ENCODE data around the gene ABHD12B. TPM values are rescaled to one million over a fixed set of nuclear protein-coding genes. Genes with fewer than 3 reads are reported as not detected.

The ABHD12B gene
- total and polyA plus RNA-seq, 2 donors from 2014 or later = 0.88 TPM; not detected in 1

DNA sequence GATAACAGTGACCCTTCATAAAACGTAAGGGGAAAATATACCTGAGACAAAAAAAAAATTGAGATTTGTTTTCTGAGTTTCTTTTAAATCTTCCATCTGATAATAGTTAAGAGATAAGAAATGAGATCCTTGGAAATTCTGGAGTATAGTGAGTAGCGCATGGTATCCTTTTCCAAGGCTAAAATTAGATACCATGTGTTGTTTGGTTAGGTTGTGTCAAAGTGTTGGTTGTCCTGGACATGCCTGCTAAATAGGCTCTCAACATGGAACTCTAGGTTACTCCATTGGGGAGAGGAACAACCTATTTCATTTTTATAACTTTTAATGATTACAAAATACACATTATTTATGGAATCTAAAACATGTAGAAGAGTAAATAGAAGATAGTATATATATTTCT lies 57.7 kb downstream of the ABHD12B start:
- Histone ChIP-seq H3K9me3 (ENCODE audit: control insufficient read depth in 2 of 3, insufficient read depth in 1 of 3, low read length in 3 of 3) (no peaks in the 10 kb centered on the region), H3K27ac (ENCODE audit: low read depth in 2 of 2, low read length in 2 of 2) (no peak overlapping the region), H3K36me3 (ENCODE audit: control insufficient read depth in 2 of 3, insufficient read depth in 3 of 3, low read length in 3 of 3) (peaks cover 0 to 5% (median 4%) of the 10 kb centered on the region in 3 donors), H3K9ac (ENCODE audit: low read length in 3 of 3) (no peak overlapping the region), H3K4me1 (ENCODE audit: control insufficient read depth in 2 of 3, insufficient read depth in 2 of 3, low read depth in 1 of 3, low read length in 3 of 3) (no peaks in the 10 kb centered on the region), H3K27me3 (ENCODE audit: control insufficient read depth, insufficient read depth, low read length) (no peaks in the 10 kb centered on the region), H3K4me3 (ENCODE audit: low read length in 3 of 3) (no peak overlapping the region)
- intact Hi-C loops (cut with DNase I) = no loop called here
- TF ChIP-seq, protein P1, sequence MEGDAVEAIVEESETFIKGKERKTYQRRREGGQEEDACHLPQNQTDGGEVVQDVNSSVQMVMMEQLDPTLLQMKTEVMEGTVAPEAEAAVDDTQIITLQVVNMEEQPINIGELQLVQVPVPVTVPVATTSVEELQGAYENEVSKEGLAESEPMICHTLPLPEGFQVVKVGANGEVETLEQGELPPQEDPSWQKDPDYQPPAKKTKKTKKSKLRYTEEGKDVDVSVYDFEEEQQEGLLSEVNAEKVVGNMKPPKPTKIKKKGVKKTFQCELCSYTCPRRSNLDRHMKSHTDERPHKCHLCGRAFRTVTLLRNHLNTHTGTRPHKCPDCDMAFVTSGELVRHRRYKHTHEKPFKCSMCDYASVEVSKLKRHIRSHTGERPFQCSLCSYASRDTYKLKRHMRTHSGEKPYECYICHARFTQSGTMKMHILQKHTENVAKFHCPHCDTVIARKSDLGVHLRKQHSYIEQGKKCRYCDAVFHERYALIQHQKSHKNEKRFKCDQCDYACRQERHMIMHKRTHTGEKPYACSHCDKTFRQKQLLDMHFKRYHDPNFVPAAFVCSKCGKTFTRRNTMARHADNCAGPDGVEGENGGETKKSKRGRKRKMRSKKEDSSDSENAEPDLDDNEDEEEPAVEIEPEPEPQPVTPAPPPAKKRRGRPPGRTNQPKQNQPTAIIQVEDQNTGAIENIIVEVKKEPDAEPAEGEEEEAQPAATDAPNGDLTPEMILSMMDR (IDR thresholded peaks at IDR 0.05; ENCODE audit: borderline replicate concordance, extremely low read depth, insufficient read depth) = no peak
- FAIRE-seq (no peak), DNase-seq (no peak)

DNA sequence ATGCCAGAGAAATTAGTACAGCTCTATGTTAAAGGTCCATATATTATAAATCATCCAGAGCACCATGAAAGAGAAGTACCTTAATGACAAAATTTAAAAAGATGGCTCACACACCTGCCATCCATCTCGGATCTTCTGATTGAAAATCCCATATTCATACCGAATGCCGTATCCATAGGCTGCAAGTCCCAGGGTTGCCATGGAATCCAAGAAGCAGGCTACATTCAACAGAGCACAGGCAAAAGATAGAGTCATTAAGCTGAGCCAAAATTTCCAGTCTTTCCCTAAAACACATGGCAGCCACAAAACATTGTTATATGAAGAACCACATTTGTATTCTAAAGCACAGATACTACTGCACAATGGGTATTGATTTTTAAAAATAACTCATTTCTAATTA lies 59.7 kb downstream of the ABHD12B start:
- no peak for FAIRE-seq

DNA sequence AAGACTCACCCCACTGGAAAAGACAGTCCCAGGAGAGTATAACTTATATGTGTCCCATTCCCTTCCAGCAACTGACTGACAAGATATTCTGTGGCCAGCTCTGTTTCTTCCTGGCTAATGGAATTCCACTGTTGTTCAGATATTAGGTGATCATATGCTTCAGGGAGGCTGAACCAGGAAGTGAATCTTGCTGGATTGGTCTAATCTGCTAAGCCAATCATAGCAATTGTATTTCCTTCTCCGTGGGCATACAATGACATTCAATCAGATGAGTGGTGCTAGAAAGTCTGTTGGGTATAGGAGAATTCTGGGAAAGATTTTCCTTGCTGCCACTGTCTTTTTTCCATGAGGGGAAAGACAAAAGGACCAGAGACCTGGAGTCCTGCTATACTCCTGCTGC lies 60.3 kb downstream of the ABHD12B start:
- Histone ChIP-seq H3K4me1 (ENCODE audit: control insufficient read depth in 2 of 3, insufficient read depth in 2 of 3, low read depth in 1 of 3, low read length in 3 of 3) (no peaks in the 10 kb centered on the region), H3K4me3 (ENCODE audit: low read length in 3 of 3) (no peak overlapping the region), H3K9ac (ENCODE audit: low read length in 3 of 3) (no peak overlapping the region), H3K27me3 (ENCODE audit: control insufficient read depth, insufficient read depth, low read length) (no peaks in the 10 kb centered on the region), H3K27ac (ENCODE audit: low read depth in 2 of 2, low read length in 2 of 2) (no peak overlapping the region), H3K9me3 (ENCODE audit: control insufficient read depth in 2 of 3, insufficient read depth in 1 of 3, low read length in 3 of 3) (no peaks in the 10 kb centered on the region), H3K36me3 (ENCODE audit: control insufficient read depth in 2 of 3, insufficient read depth in 3 of 3, low read length in 3 of 3) (peaks cover 0 to 5% (median 4%) of the 10 kb centered on the region in 3 donors)
- TF ChIP-seq, protein P1 (IDR thresholded peaks at IDR 0.05; ENCODE audit: borderline replicate concordance, extremely low read depth, insufficient read depth) = no peak
- FAIRE-seq = no peak
- intact Hi-C loops (cut with DNase I) = no loop called here
- DNase-seq = no peak

More for the DNA sequence above, 59.7 kb downstream of the ABHD12B start:
- H3K27me3 ChIP-seq (ENCODE audit: control insufficient read depth, insufficient read depth, low read length) = no peaks in the 10 kb centered on the region
- no peaks in the 10 kb centered on the region for H3K9me3 ChIP-seq (ENCODE audit: control insufficient read depth in 2 of 3, insufficient read depth in 1 of 3, low read length in 3 of 3)
- DNase-seq = no peak
- no peaks in the 10 kb centered on the region for H3K4me1 ChIP-seq (ENCODE audit: control insufficient read depth in 2 of 3, insufficient read depth in 2 of 3, low read depth in 1 of 3, low read length in 3 of 3)
- peaks cover 0 to 5% (median 4%) of the 10 kb centered on the region in 3 donors for H3K36me3 ChIP-seq (ENCODE audit: control insufficient read depth in 2 of 3, insufficient read depth in 3 of 3, low read length in 3 of 3)
- H3K27ac ChIP-seq (ENCODE audit: low read depth in 2 of 2, low read length in 2 of 2) = no peak overlapping the region
- TF ChIP-seq, protein P1 (IDR thresholded peaks at IDR 0.05; ENCODE audit: borderline replicate concordance, extremely low read depth, insufficient read depth) = no peak
- intact Hi-C loops (cut with DNase I) = no loop called here
- H3K9ac ChIP-seq (ENCODE audit: low read length in 3 of 3) = no peak overlapping the region
- H3K4me3 ChIP-seq (ENCODE audit: low read length in 3 of 3) = no peak overlapping the region
